ENCODE data around the gene ANKRD23. TPM values are rescaled to one million over a fixed set of nuclear protein-coding genes. Genes with fewer than 3 reads are reported as not detected.

The ANKRD23 gene
- total and polyA plus RNA-seq, 2 of the 13 experiments (the other 11 are each of a cell fraction or from before 2014, with no cell fraction given): 1.5 to 1.6 TPM

DNA sequence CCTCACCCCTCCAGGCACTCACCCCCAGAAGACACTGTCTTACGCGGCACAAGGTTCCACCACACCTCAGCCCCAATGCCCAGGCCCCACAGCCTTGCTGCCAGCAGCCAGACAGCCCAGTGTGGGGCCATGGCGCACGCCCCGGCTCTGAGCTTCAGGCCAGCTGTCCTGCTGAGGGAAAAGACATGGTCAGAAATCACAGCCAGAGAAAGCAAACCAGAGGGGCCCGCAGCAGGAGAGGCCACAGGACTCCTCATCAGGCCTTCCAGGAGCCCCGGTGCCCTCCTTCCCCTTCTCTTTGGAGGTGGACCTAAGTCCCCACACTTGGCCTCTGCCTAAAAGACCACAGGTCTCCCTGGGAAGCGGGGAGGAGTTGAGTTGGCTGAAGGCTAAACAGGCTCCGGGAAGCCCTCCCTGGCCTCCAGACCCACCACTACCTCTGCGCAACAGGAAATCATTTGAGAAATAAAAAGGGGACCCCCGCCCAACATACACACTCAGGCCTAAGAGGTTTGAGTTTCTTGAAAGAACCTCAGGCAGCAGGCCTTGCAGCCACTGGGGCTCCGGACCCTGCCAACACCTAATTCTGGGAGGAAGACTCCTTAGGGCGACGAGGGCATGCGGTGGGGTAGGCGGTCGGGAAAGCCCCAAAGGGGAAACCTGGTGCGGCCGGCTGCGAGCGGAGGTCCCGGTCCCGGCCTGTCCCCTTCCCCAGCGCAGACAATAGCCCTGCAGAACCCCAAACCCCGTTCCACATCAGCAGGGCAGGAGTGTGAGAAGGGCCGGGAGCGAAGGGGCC is 24.1 kb upstream of the ANKRD23 start (continued):
- TF ChIP-seq, protein P1, sequence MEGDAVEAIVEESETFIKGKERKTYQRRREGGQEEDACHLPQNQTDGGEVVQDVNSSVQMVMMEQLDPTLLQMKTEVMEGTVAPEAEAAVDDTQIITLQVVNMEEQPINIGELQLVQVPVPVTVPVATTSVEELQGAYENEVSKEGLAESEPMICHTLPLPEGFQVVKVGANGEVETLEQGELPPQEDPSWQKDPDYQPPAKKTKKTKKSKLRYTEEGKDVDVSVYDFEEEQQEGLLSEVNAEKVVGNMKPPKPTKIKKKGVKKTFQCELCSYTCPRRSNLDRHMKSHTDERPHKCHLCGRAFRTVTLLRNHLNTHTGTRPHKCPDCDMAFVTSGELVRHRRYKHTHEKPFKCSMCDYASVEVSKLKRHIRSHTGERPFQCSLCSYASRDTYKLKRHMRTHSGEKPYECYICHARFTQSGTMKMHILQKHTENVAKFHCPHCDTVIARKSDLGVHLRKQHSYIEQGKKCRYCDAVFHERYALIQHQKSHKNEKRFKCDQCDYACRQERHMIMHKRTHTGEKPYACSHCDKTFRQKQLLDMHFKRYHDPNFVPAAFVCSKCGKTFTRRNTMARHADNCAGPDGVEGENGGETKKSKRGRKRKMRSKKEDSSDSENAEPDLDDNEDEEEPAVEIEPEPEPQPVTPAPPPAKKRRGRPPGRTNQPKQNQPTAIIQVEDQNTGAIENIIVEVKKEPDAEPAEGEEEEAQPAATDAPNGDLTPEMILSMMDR (CRISPR knock-in tag; IDR thresholded peaks at IDR 0.05): no peak
- TF ChIP-seq, protein P2, sequence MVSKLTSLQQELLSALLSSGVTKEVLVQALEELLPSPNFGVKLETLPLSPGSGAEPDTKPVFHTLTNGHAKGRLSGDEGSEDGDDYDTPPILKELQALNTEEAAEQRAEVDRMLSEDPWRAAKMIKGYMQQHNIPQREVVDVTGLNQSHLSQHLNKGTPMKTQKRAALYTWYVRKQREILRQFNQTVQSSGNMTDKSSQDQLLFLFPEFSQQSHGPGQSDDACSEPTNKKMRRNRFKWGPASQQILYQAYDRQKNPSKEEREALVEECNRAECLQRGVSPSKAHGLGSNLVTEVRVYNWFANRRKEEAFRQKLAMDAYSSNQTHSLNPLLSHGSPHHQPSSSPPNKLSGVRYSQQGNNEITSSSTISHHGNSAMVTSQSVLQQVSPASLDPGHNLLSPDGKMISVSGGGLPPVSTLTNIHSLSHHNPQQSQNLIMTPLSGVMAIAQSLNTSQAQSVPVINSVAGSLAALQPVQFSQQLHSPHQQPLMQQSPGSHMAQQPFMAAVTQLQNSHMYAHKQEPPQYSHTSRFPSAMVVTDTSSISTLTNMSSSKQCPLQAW (CRISPR knock-in tag; IDR thresholded peaks at IDR 0.05): no peak
- TF ChIP-seq YEATS4 (CRISPR knock-in tag; IDR thresholded peaks at IDR 0.05; ENCODE audit: borderline replicate concordance) (no peak), ZNF782 (CRISPR knock-in tag; IDR thresholded peaks at IDR 0.05; ENCODE audit: borderline replicate concordance) (no peak), RELA (CRISPR knock-in tag; IDR thresholded peaks at IDR 0.05) (no peak), SAFB2 (CRISPR knock-in tag; IDR thresholded peaks at IDR 0.05; ENCODE audit: borderline replicate concordance, low read depth) (0 out of 2 replicates have a peak, but pooled peaks have one; percentile 28), ZNF282 (IDR thresholded peaks at IDR 0.05; ENCODE audit: partially characterized antibody) (no peak), ZNF652 (CRISPR knock-in tag; IDR thresholded peaks at IDR 0.05; ENCODE audit: borderline replicate concordance, low read depth) (no peak), ZNF614 (CRISPR knock-in tag; IDR thresholded peaks at IDR 0.05; ENCODE audit: borderline replicate concordance) (no peak), POLR2A (IDR thresholded peaks at IDR 0.05; ENCODE audit: insufficient read depth in 1 of 2, low read depth in 2 of 2, low read length in 2 of 2) (no peak), SMAD9 (CRISPR knock-in tag; IDR thresholded peaks at IDR 0.05) (no peak), FOXO1 (CRISPR knock-in tag; IDR thresholded peaks at IDR 0.05) (no peak), NR2C2 (CRISPR knock-in tag; IDR thresholded peaks at IDR 0.05; ENCODE audit: borderline replicate concordance) (0 out of 2 replicates have a peak, but pooled peaks have one; percentile 25), NR1H2 (CRISPR knock-in tag; IDR thresholded peaks at IDR 0.05; ENCODE audit: borderline replicate concordance, low read depth) (no peak), ZNF468 (CRISPR knock-in tag; IDR thresholded peaks at IDR 0.05) (peak; percentile 84; the same call in 1 of the 2 replicates), HOXA9 (CRISPR knock-in tag; IDR thresholded peaks at IDR 0.05; ENCODE audit: borderline replicate concordance) (no peak), MYC (CRISPR knock-in tag; IDR thresholded peaks at IDR 0.05; ENCODE audit: borderline replicate concordance) (no peak), NBN (conservative IDR thresholded peaks at IDR 0.05) (no peak), ZNF33B (CRISPR knock-in tag; IDR thresholded peaks at IDR 0.05) (no peak), MATR3 (CRISPR knock-in tag; IDR thresholded peaks at IDR 0.05) (no peak), U2AF1 (optimal IDR thresholded peaks at IDR 0.05; ENCODE audit: low read depth, low read length) (peak; percentile 73)
- TF ChIP-seq, protein P3, sequence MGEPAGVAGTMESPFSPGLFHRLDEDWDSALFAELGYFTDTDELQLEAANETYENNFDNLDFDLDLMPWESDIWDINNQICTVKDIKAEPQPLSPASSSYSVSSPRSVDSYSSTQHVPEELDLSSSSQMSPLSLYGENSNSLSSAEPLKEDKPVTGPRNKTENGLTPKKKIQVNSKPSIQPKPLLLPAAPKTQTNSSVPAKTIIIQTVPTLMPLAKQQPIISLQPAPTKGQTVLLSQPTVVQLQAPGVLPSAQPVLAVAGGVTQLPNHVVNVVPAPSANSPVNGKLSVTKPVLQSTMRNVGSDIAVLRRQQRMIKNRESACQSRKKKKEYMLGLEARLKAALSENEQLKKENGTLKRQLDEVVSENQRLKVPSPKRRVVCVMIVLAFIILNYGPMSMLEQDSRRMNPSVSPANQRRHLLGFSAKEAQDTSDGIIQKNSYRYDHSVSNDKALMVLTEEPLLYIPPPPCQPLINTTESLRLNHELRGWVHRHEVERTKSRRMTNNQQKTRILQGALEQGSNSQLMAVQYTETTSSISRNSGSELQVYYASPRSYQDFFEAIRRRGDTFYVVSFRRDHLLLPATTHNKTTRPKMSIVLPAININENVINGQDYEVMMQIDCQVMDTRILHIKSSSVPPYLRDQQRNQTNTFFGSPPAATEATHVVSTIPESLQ (CRISPR knock-in tag; conservative IDR thresholded peaks at IDR 0.05): no peak
- TF ChIP-seq, protein P4, sequence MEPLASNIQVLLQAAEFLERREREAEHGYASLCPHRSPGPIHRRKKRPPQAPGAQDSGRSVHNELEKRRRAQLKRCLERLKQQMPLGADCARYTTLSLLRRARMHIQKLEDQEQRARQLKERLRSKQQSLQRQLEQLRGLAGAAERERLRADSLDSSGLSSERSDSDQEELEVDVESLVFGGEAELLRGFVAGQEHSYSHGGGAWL (CRISPR knock-in tag; IDR thresholded peaks at IDR 0.05): no peak
- TF ChIP-seq, protein P5, sequence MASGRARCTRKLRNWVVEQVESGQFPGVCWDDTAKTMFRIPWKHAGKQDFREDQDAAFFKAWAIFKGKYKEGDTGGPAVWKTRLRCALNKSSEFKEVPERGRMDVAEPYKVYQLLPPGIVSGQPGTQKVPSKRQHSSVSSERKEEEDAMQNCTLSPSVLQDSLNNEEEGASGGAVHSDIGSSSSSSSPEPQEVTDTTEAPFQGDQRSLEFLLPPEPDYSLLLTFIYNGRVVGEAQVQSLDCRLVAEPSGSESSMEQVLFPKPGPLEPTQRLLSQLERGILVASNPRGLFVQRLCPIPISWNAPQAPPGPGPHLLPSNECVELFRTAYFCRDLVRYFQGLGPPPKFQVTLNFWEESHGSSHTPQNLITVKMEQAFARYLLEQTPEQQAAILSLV (CRISPR knock-in tag; IDR thresholded peaks at IDR 0.05; ENCODE audit: borderline replicate concordance): no peak; the same call in 1 of the 2 replicates

Data from HepG2 (cell line).